ENCODE results near the gene TBC1D13.
"Not testable (repeated sequence)": the region's sequence is repeated elsewhere in the genome, so short reads cannot be mapped to it uniquely, and the experiment has no call there.

TBC1D13 gene

GRCh38 chr9:128822407-128823042, 35.5 kb downstream of the TBC1D13 start:
- DNase-seq: no peak

GRCh38 chr9:128823362-128823902, 36.4 kb downstream of the TBC1D13 start:
- DNase-seq: no peak

GRCh38 chr9:128823903-128824406, 36.9 kb downstream of the TBC1D13 start:
- no peak for DNase-seq

GRCh38 chr9:128824911-128825310, 37.9 kb downstream of the TBC1D13 start:
- no peak for DNase-seq

GRCh38 chr9:128825923-128826700, 39.1 kb downstream of the TBC1D13 start:
- DNase-seq: no peak

- DNase-seq: no peak
These were observed 41.2 kb downstream of the TBC1D13 start for GRCh38 chr9:128828267-128828666.

GRCh38 chr9:128828719-128829452, 41.8 kb downstream of the TBC1D13 start:
- no peak for DNase-seq

- peak; percentile 90 for DNase-seq
These were observed 42.6 kb downstream of the TBC1D13 start, which contains the start of gene SPOUT1 for GRCh38 chr9:128829477-128830251. Gene SPOUT1, minus strand, starts transcription at chr9:128829794. Its CDS starts 14 bp downstream, at chr9:128829780.

- DNase-seq: no peak
These were observed 46.6 kb downstream of the TBC1D13 start for GRCh38 chr9:128833696-128834095.

GRCh38 chr9:128835246-128836210, 48.5 kb downstream of the TBC1D13 start:
- no peak for DNase-seq

GRCh38 chr9:128836509-128837145, 49.6 kb downstream of the TBC1D13 start:
- no peak for DNase-seq

- no peak for DNase-seq
These were observed 51.3 kb downstream of the TBC1D13 start for GRCh38 chr9:128838338-128838737.

GRCh38 chr9:128840524-128840923, 53.5 kb downstream of the TBC1D13 start:
- no peak for DNase-seq

GRCh38 chr9:128841694-128842492, 54.8 kb downstream of the TBC1D13 start:
- no peak for DNase-seq

GRCh38 chr9:128843171-128843570, 56.1 kb downstream of the TBC1D13 start:
- not testable (repeated sequence) for DNase-seq

- no peak for DNase-seq
These were observed 58.3 kb downstream of the TBC1D13 start for GRCh38 chr9:128845186-128845931.

GRCh38 chr9:128846680-128847030, 59.6 kb downstream of the TBC1D13 start:
- no peak for DNase-seq

- DNase-seq: no peak
These were observed 60.8 kb downstream of the TBC1D13 start for GRCh38 chr9:128847803-128848202.

- not testable (repeated sequence) for DNase-seq
These were observed 64.0 kb downstream of the TBC1D13 start for GRCh38 chr9:128851024-128851423.

Data from activated CD4-positive, alpha-beta T cell treated with anti-CD3 and anti-CD28 coated beads, Interleukin-2, amount 50 U/mL, for 1 hour (primary cell).